HepG2 (cell line): ENCODE measurements around the gene SNF8. TPM values are rescaled to one million over a fixed set of nuclear protein-coding genes. Genes with fewer than 3 reads are reported as not detected.
A peak's percentile ranks its signal among the peaks of the same experiment; 100 is the strongest.

ENCODE experiments used
- ATAC-seq: fragments of 200-7000 bp; cut with Tn5 transposase; 3 replicates; pipeline ENCODE4 v1.9.1; 2020; ENCODE audit warnings: mild to moderate bottlenecking, moderate library complexity
- BruUV-seq: library from RNA; stranded (reverse); fragments of 400-500 nt; replicated peaks from 2 replicates; lab custom pipeline; 2021; lab: Mats Ljungman, UMichigan
- CTCF ChIA-PET: fragments of 300-600 bp; formaldehyde crosslinking; extraction: SDS; loops from one replicate; lab custom pipeline; 2021; ENCODE audit warnings: low total read pairs, inconsistent platforms, low intra/inter-chr PET ratio; lab: Yijun Ruan, JAX
- POLR2A ChIA-PET: fragments of 350-600 bp; sonication (Branson Sonifier 250); formaldehyde crosslinking; loops from one replicate; lab custom pipeline; 2020; ENCODE audit warnings: antibody characterized with exemption, inconsistent platforms; lab: Yijun Ruan, JAX
- DNase-seq: peaks from one replicate; pipeline ENCODE4 v3.0.0-alpha.2; 2015; ENCODE audit warnings: low spot score
- FAIRE-seq: peaks from 3 replicates; lab custom pipeline; 2011; peaks lifted over from hg19 to GRCh38; lab: Jason Lieb, UNC
- H2AFZ ChIP-seq: one replicate; pipeline ENCODE4 v1.6.1; 2011; ENCODE audit warnings: low read length, inconsistent platforms
- H3K27ac ChIP-seq: fragments of 300-600 bp; 3 replicates; pipeline ENCODE4 v1.8.0; 2011; ENCODE audit warnings: mixed run types, mild to moderate bottlenecking, mixed read lengths, low read length, inconsistent platforms; ENCODE audit not compliant: insufficient read depth; ENCODE audit errors: extremely low read length
- H3K27me3 ChIP-seq, 2 experiments: fragments of 200-600 bp in 1 of 2; 2 replicates in 1 of 2; 3 replicates in 1 of 2; pipeline versions ENCODE4 v1.6.0 to v1.8.0; 2011; ENCODE audit warnings: low read length in 2 of 2, mild to moderate bottlenecking in 2 of 2, moderate library complexity in 2 of 2, inconsistent platforms in 1 of 2; ENCODE audit not compliant: insufficient read depth in 2 of 2, control insufficient read depth in 1 of 2
- H3K36me3 ChIP-seq, 2 experiments: fragments of 200-600 bp in 1 of 2; replicated peaks in 1 of 2; 2 replicates in 1 of 2; 3 replicates in 1 of 2; pipeline versions ENCODE4 v1.5.1 to v1.8.0; 2011; ENCODE audit warnings: low read length in 2 of 2, inconsistent platforms in 1 of 2; ENCODE audit not compliant: insufficient read depth in 2 of 2, control insufficient read depth in 1 of 2
- H3K4me1 ChIP-seq: 2 replicates; pipeline ENCODE4 v1.5.1; 2012; ENCODE audit warnings: low read length, inconsistent platforms; ENCODE audit not compliant: insufficient read depth
- H3K4me2 ChIP-seq: 2 replicates; pipeline ENCODE4 v1.6.0; 2011; ENCODE audit warnings: low read depth, low read length, inconsistent platforms
- H3K4me3 ChIP-seq, 3 experiments: fragments of 200-600 bp in 1 of 3; sonication (generic), shearing (Covaris generic) in 1 of 3; replicated peaks in 1 of 3; 2 replicates each; pipeline ENCODE4 v1.5.1; 2011 to 2016; ENCODE audit warnings: low read length in 3 of 3, inconsistent platforms in 2 of 3, low read depth in 2 of 3, mild to moderate bottlenecking in 2 of 3, control low read depth in 1 of 3, mixed read lengths in 1 of 3; ENCODE audit not compliant: insufficient read depth in 1 of 3
- H3K79me2 ChIP-seq: one replicate; pipeline ENCODE4 v1.6.1; 2011; ENCODE audit warnings: low read length, inconsistent platforms; ENCODE audit not compliant: insufficient read depth
- H3K9ac ChIP-seq: 2 replicates; pipeline ENCODE4 v1.6.0; 2011; ENCODE audit warnings: mild to moderate bottlenecking, low read depth, low read length, inconsistent platforms; ENCODE audit not compliant: insufficient read depth
- H3K9me3 ChIP-seq: 2 replicates; pipeline ENCODE4 v1.5.1; 2012; ENCODE audit warnings: mild to moderate bottlenecking, low read length
- H4K20me1 ChIP-seq: 2 replicates; pipeline ENCODE4 v1.6.0; 2011; ENCODE audit warnings: inconsistent platforms, mild to moderate bottlenecking, low read length, moderate library complexity; ENCODE audit not compliant: insufficient read depth
- AFF4 ChIP-seq: sonication (generic); formaldehyde crosslinking; IDR thresholded peaks from 2 replicates; pipeline ENCODE4 v1.4.0; 2020; ENCODE audit warnings: missing genetic modification reagents
- BHLHE40 ChIP-seq: IDR thresholded peaks from 2 replicates; pipeline ENCODE4 v1.6.1; 2011; ENCODE audit warnings: low read length, improper control_type of control experiment
- CCAR2 ChIP-seq: fragments of 200-400 bp; formaldehyde crosslinking; optimal IDR thresholded peaks from 2 replicates; pipeline ENCODE3; 2018; ENCODE audit warnings: low read depth, mild to moderate bottlenecking, low read length, moderate library complexity
- GABPA ChIP-seq, 2 experiments: IDR thresholded peaks; 2 replicates each; pipeline ENCODE4 v1.6.1; 2011 to 2016; ENCODE audit warnings: low read depth in 2 of 2, low read length in 1 of 2, missing biosample characterization in 1 of 2, missing genetic modification characterization in 1 of 2
- GFI1 ChIP-seq: sonication (generic); formaldehyde crosslinking; IDR thresholded peaks from 2 replicates; pipeline ENCODE4 v1.5.0; 2020; ENCODE audit warnings: missing genetic modification reagents, mild to moderate bottlenecking, borderline replicate concordance
- HNF4A ChIP-seq: sonication (generic); formaldehyde crosslinking; IDR thresholded peaks from 2 replicates; pipeline ENCODE4 v1.4.0; 2020; ENCODE audit warnings: missing genetic modification reagents
- HNRNPH1 ChIP-seq: fragments of 200-400 bp; formaldehyde crosslinking; optimal IDR thresholded peaks from 2 replicates; pipeline ENCODE3; 2017; ENCODE audit warnings: mild to moderate bottlenecking, low read depth, low read length
- KLF11 ChIP-seq: IDR thresholded peaks from 2 replicates; pipeline ENCODE4 v1.6.1; 2016; ENCODE audit warnings: missing compliant biosample characterization
- MBD4 ChIP-seq: IDR thresholded peaks from 2 replicates; pipeline ENCODE4 v1.6.1; 2012; ENCODE audit warnings: low read length, inconsistent platforms, borderline replicate concordance
- MED13 ChIP-seq: sonication (generic); formaldehyde crosslinking; IDR thresholded peaks from 2 replicates; pipeline ENCODE4 v1.5.0; 2020; ENCODE audit warnings: missing genetic modification reagents
- MXD4 ChIP-seq: IDR thresholded peaks from 2 replicates; pipeline ENCODE4 v1.6.1; 2016; ENCODE audit warnings: mild to moderate bottlenecking, missing biosample characterization, missing genetic modification reagents
- PAF1 ChIP-seq: IDR thresholded peaks from 2 replicates; pipeline ENCODE4 v1.6.1; 2016; ENCODE audit warnings: missing genetic modification reagents, missing compliant biosample characterization
- PHF21A ChIP-seq: sonication (generic); formaldehyde crosslinking; IDR thresholded peaks from 2 replicates; pipeline ENCODE4 v1.5.0; 2020; ENCODE audit warnings: mild to moderate bottlenecking, missing genetic modification reagents
- PHF8 ChIP-seq: sonication (generic); formaldehyde crosslinking; IDR thresholded peaks from 2 replicates; pipeline ENCODE4 v1.5.0; 2020; ENCODE audit warnings: missing genetic modification reagents
- PLRG1 ChIP-seq: fragments of 450-650 bp; conservative IDR thresholded peaks from 2 replicates; pipeline ENCODE4 v1.6.1; 2016
- POLR2AphosphoS5 ChIP-seq: IDR thresholded peaks from 2 replicates; pipeline ENCODE4 v1.6.1; 2012; ENCODE audit warnings: low read depth, low read length
- PRPF4 ChIP-seq: fragments of 200-400 bp; formaldehyde crosslinking; IDR thresholded peaks from 2 replicates; pipeline ENCODE4 v1.6.1; 2016; ENCODE audit warnings: low read length, low read depth; ENCODE audit not compliant: poor library complexity, severe bottlenecking
- SOX6 ChIP-seq, 2 experiments: fragments of 450-650 bp in 1 of 2; sonication (generic) in 1 of 2; formaldehyde crosslinking in 1 of 2; IDR thresholded peaks; 2 replicates each; pipeline versions ENCODE4 v1.4.0 to v1.6.1; 2017 to 2020; ENCODE audit warnings: antibody characterized with exemption in 1 of 2, mild to moderate bottlenecking in 1 of 2, missing genetic modification reagents in 1 of 2
- ZNF10 ChIP-seq: sonication (generic); formaldehyde crosslinking; IDR thresholded peaks from 2 replicates; pipeline ENCODE4 v1.4.0; 2020; ENCODE audit warnings: mild to moderate bottlenecking, low read depth, missing genetic modification reagents, borderline replicate concordance
- ZNF138 ChIP-seq: sonication (generic); formaldehyde crosslinking; IDR thresholded peaks from 2 replicates; pipeline ENCODE4 v1.5.0; 2020; ENCODE audit warnings: mild to moderate bottlenecking, low read depth, missing genetic modification reagents
- ZNF34 ChIP-seq: sonication (generic); formaldehyde crosslinking; IDR thresholded peaks from 2 replicates; pipeline ENCODE4 v1.4.0; 2020; ENCODE audit warnings: mild to moderate bottlenecking, missing genetic modification reagents, borderline replicate concordance
- ZNF720 ChIP-seq: sonication (generic); formaldehyde crosslinking; IDR thresholded peaks from 2 replicates; pipeline ENCODE4 v1.4.0; 2020; ENCODE audit warnings: missing genetic modification reagents
- WGBS: methylation state at CpG from one replicate; pipeline ENCODE4 v1.1.6; 2017; ENCODE audit warnings: low lambda C conversion rate; 5-methylcytosine and 5-hydroxymethylcytosine counted together
- in situ Hi-C: cut with HindIII; loops from 2 replicates; pipeline ENCODE4 v1.10.0; 2017; ENCODE audit warnings: low pct_unique_long_range_greater_than_20kb; ENCODE audit not compliant: extremely low pct_ligation_motif_present
- intact Hi-C: fragments of 100-400 bp; cut with micrococcal nuclease; formaldehyde crosslinking; loops from one replicate; pipeline ENCODE4 v1.10.0; 2022; ENCODE audit not compliant: unreplicated experiment
- polyA plus RNA-seq, 8 experiments: library from polyadenylated mRNA; depleted of rRNA in 3 of 8; stranded (reverse) in 7 of 8; unstranded in 1 of 8; fragments of >200 nt; fragmentation: Illumina TruSeq in 4 of 8; extraction: Trizol in 4 of 8; gene quantifications; 2 replicates each; pipeline versions ENCODE4 v1.2.1 to v1.2.3, GENCODE V29; 2011 to 2016; ENCODE audit warnings: low read depth in 4 of 8, missing spikeins in 1 of 8, mixed read lengths in 1 of 8; ENCODE audit not compliant: insufficient read depth in 1 of 8
- total RNA-seq, 5 experiments: library from RNA; depleted of rRNA; stranded (reverse); fragments of >200 nt; fragmentation: Illumina TruSeq; extraction: Trizol; gene quantifications; 2 replicates each; pipeline ENCODE4 v1.2.3, GENCODE V29; 2016; ENCODE audit warnings: low read depth in 1 of 5

Gene SNF8
- total and polyA plus RNA-seq, 2 of the 13 experiments (the other 11 are each of a cell fraction or from before 2014, with no cell fraction given), result 114 to 153 TPM

- no peaks in the 10 kb centered on the region for H3K36me3 ChIP-seq
- BruUV-seq, result TSS peak; percentile 89
- in situ Hi-C loops, result no loop called here
- intact Hi-C loops, result no loop called here
- POLR2A ChIA-PET, result interaction anchor here (0.8 to 7.4 kb wide), 23 partner anchors 9 to 99 kb away, joined by 4 to 268 read pairs (median 14); partner anchors contain the start of genes ATP5MC1, IGF2BP1, SNF8 and UBE2Z
- WGBS, result 3% methylated on average over 12 of the region's 12 CpGs
- no peaks in the 10 kb centered on the region for H3K9me3 ChIP-seq
- H3K9ac ChIP-seq, result peak overlapping the region; percentile 56
- CTCF ChIA-PET, result no interaction called here
- DNase-seq, result peak; percentile 99
- peak overlapping the region; percentile 41 to 68 (median 48); a peak in 5 of 6 replicates for H3K4me3 ChIP-seq
- H3K27ac ChIP-seq, result peak overlapping the region; percentile 79
- H4K20me1 ChIP-seq, result no peaks in the 10 kb centered on the region
- peak; percentile 96 for FAIRE-seq
- H3K4me2 ChIP-seq, result peak overlapping the region; percentile 97
- H3K27me3 ChIP-seq, result no peaks in the 10 kb centered on the region
- ATAC-seq, result peak; percentile 95
- H2AFZ ChIP-seq, result no peak overlapping the region
- no peaks in the 10 kb centered on the region for H3K79me2 ChIP-seq
- peaks cover 56% of the 10 kb centered on the region for H3K4me1 ChIP-seq
- peak; percentile 67 for TF ChIP-seq BHLHE40
- TF ChIP-seq SOX6 (IDR thresholded peaks at IDR 0.05), result no peak
- TF ChIP-seq SOX6 (CRISPR knock-in tag; IDR thresholded peaks at IDR 0.05), result peak; percentile 79
- TF ChIP-seq PHF8, result peak; percentile 67
- TF ChIP-seq PHF21A (CRISPR knock-in tag), result peak; percentile 99
- TF ChIP-seq POLR2AphosphoS5, result peak; percentile 77
- peak; percentile 97 for TF ChIP-seq HNF4A (CRISPR knock-in tag)
- no peak for TF ChIP-seq HNRNPH1
- TF ChIP-seq GABPA (IDR thresholded peaks at IDR 0.05; ENCODE audit: low read depth, low read length), result no peak
- peak; percentile 63; the same call in 1 of the 2 replicates for TF ChIP-seq GABPA (CRISPR knock-in tag; IDR thresholded peaks at IDR 0.05; ENCODE audit: low read depth)
- peak; percentile 46; the same call in 1 of the 2 replicates for TF ChIP-seq AFF4 (CRISPR knock-in tag)
- no peak for TF ChIP-seq ZNF138 (CRISPR knock-in tag)
- TF ChIP-seq PAF1, result no peak
- no peak for TF ChIP-seq PLRG1
- TF ChIP-seq MXD4 (CRISPR knock-in tag), result peak; percentile 53; the same call in 1 of the 2 replicates
- TF ChIP-seq KLF11 (CRISPR knock-in tag), result peak; percentile 71; the same call in 1 of the 2 replicates
- peak; percentile 61 for TF ChIP-seq CCAR2
- no peak for TF ChIP-seq ZNF720
- TF ChIP-seq ZNF10 (CRISPR knock-in tag), result no peak
- 0 out of 2 replicates have a peak, but pooled peaks have one; percentile 67 for TF ChIP-seq MED13 (CRISPR knock-in tag)
- no peak for TF ChIP-seq MBD4
- TF ChIP-seq GFI1 (CRISPR knock-in tag), result peak; percentile 74; the same call in 1 of the 2 replicates
- no peak for TF ChIP-seq ZNF34 (CRISPR knock-in tag)
- TF ChIP-seq PRPF4, result peak; percentile 18
Observed at GRCh38 chr17:48970865-48971687, 26.4 kb upstream of the SNF8 start.
